ENCODE data around the gene TTC4.

The TTC4 gene, protein sequence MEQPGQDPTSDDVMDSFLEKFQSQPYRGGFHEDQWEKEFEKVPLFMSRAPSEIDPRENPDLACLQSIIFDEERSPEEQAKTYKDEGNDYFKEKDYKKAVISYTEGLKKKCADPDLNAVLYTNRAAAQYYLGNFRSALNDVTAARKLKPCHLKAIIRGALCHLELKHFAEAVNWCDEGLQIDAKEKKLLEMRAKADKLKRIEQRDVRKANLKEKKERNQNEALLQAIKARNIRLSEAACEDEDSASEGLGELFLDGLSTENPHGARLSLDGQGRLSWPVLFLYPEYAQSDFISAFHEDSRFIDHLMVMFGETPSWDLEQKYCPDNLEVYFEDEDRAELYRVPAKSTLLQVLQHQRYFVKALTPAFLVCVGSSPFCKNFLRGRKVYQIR

DNA sequence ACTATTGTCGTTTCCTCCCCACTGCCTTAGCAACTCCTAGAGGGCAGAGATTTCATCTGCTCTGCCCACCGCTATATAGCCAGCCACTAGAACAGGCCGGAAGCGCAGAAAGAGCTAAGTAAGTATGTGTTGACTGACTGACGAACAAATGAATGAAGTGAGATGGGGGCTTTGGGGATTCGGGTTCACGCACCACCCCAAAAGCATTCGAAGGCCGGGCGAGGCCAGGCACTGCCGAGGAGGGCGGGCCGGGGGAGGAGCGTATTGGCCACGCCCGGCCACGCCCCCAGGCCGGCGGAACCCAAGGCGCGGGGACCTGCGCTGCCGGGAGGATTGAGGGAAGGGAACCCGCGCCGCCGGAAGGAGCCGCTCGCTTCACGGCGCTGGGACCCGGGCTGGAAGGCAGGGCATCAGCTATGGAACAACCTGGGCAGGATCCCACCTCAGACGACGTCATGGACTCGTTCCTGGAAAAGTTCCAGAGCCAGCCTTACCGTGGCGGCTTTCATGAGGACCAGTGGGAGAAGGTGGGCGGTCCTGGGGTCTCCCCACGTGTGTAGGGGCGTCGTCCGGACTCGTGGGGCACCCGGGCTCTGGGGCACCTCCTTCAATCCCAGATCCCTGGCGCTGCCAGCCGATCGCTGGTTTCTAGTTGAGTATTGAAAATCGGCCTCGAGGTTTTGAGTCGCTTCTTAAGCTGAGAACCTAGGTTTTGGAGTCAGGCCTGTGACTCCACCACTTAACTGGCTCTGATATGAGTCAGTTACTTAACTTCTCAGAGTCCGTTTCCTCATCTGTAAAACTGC lies at the start of gene TTC4:
Gene TTC4 (plus strand): TSS at position 369 of the 806 bp plus-strand sequence. CDS start 48 bp downstream, at position 417.
- peak within 1 kb of the TSS; percentile 42 for H3K27ac ChIP-seq (ENCODE audit: low read length)

DNA sequence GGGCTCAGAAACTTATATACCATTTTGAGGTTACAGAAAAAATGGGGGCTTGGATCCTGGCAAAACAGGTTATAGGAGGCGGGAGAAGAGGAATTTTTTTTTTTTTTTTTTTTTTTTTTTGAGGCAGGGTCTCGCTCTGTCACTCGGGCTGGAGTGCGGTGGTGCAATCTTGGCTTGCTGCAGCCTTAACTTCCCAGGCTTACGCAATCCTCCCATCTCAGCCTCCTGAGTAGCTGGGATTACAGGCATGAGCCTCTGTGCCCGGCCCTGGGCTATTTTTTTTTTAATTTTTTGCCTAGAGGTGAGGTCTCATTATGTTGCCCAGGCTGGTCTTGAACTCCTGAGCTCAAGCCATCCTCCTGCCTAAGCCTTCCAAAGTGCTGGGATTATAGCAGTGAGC lies 49.3 kb upstream of the TTC4 start:
- peaks cover 10 to 14% of the 10 kb centered on the region in 2 donors for H3K36me3 ChIP-seq (ENCODE audit: control insufficient read depth in 2 of 2, insufficient read depth in 2 of 2, low read length in 2 of 2)
- no peak overlapping the region for H3K4me3 ChIP-seq (ENCODE audit: low read length in 2 of 2)
- H3K27me3 ChIP-seq (ENCODE audit: control insufficient read depth in 1 of 2, insufficient read depth in 2 of 2, low read length in 2 of 2), result no peaks in the 10 kb centered on the region
- no peaks in the 10 kb centered on the region for H3K4me1 ChIP-seq (ENCODE audit: control insufficient read depth, insufficient read depth, low read length)
- no peaks in the 10 kb centered on the region for H3K9me3 ChIP-seq (ENCODE audit: control insufficient read depth in 2 of 2, low read length in 2 of 2)
- no peak overlapping the region for H3K27ac ChIP-seq (ENCODE audit: low read length)
- no peak overlapping the region for H3K9ac ChIP-seq (ENCODE audit: low read length in 2 of 2)

More for the DNA sequence above, at the start of gene TTC4:
- H3K4me3 ChIP-seq (ENCODE audit: low read length in 2 of 2), result peak within 1 kb of the TSS; percentile 68 to 95
- peak within 1 kb of the TSS; percentile 92 to 95 for H3K9ac ChIP-seq (ENCODE audit: low read length in 2 of 2)
- H3K36me3 ChIP-seq (ENCODE audit: control insufficient read depth in 2 of 2, insufficient read depth in 2 of 2, low read length in 2 of 2), result peaks cover 3 to 6% of the 10 kb centered on the region in 2 donors
- no peaks in the 10 kb centered on the region for H3K27me3 ChIP-seq (ENCODE audit: control insufficient read depth in 1 of 2, insufficient read depth in 2 of 2, low read length in 2 of 2)
- peaks cover 12% of the 10 kb centered on the region for H3K4me1 ChIP-seq (ENCODE audit: control insufficient read depth, insufficient read depth, low read length)
- no peaks in the 10 kb centered on the region for H3K9me3 ChIP-seq (ENCODE audit: control insufficient read depth in 2 of 2, low read length in 2 of 2)

DNA sequence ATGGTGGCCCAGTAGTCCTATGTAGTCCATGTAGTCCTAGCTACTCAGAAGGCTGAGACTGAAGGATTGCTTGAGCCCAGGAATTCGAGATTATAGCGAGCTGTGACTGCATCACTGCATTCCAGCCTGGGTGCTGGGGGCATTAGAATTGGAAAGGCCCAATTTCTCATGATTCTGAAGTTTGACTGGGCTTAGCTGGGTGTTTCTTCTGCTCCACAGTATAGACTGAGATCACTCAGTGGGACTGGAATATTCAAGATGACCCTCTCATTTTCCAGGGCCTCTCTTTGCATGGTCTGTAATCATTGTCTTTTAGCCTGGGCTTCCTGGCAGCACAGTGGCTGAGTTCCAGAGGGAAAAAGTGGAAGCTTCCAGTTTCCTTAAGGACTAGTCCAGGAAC lies 47.9 kb upstream of the TTC4 start:
- Histone ChIP-seq H3K4me3 (ENCODE audit: low read length in 2 of 2) (no peak overlapping the region), H3K27ac (ENCODE audit: low read length) (no peak overlapping the region), H3K9me3 (ENCODE audit: control insufficient read depth in 2 of 2, low read length in 2 of 2) (no peaks in the 10 kb centered on the region), H3K9ac (ENCODE audit: low read length in 2 of 2) (no peak overlapping the region), H3K4me1 (ENCODE audit: control insufficient read depth, insufficient read depth, low read length) (no peaks in the 10 kb centered on the region), H3K27me3 (ENCODE audit: control insufficient read depth in 1 of 2, insufficient read depth in 2 of 2, low read length in 2 of 2) (no peaks in the 10 kb centered on the region), H3K36me3 (ENCODE audit: control insufficient read depth in 2 of 2, insufficient read depth in 2 of 2, low read length in 2 of 2) (peaks cover 10 to 14% of the 10 kb centered on the region in 2 donors)

DNA sequence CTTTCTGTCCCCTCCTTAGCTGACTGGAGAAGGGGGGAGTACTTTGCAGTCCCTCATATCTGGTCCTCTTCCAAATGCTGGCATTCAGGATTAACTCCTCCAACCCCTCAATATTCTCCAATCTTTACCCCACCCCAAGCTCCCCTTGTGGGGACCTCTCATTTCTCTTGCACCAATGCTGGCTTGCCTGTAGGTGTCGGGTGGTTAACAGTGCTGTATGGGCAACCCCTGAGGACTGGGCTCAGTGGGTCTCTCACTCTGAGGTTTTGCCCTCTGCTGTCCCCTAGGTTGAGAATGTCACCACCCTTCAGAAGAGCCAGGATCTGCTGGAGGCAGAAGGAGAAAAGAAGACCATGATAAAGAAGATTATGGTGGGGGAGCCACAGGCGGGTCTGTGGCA lies 47.1 kb upstream of the TTC4 start:
- no peak overlapping the region for H3K27ac ChIP-seq (ENCODE audit: low read length)
- H3K4me1 ChIP-seq (ENCODE audit: control insufficient read depth, insufficient read depth, low read length), result no peaks in the 10 kb centered on the region
- H3K4me3 ChIP-seq (ENCODE audit: low read length in 2 of 2), result no peak overlapping the region
- H3K9ac ChIP-seq (ENCODE audit: low read length in 2 of 2), result no peak overlapping the region
- no peaks in the 10 kb centered on the region for H3K27me3 ChIP-seq (ENCODE audit: control insufficient read depth in 1 of 2, insufficient read depth in 2 of 2, low read length in 2 of 2)
- peaks cover 14 to 20% of the 10 kb centered on the region in 2 donors for H3K36me3 ChIP-seq (ENCODE audit: control insufficient read depth in 2 of 2, insufficient read depth in 2 of 2, low read length in 2 of 2)
- H3K9me3 ChIP-seq (ENCODE audit: control insufficient read depth in 2 of 2, low read length in 2 of 2), result no peaks in the 10 kb centered on the region

DNA sequence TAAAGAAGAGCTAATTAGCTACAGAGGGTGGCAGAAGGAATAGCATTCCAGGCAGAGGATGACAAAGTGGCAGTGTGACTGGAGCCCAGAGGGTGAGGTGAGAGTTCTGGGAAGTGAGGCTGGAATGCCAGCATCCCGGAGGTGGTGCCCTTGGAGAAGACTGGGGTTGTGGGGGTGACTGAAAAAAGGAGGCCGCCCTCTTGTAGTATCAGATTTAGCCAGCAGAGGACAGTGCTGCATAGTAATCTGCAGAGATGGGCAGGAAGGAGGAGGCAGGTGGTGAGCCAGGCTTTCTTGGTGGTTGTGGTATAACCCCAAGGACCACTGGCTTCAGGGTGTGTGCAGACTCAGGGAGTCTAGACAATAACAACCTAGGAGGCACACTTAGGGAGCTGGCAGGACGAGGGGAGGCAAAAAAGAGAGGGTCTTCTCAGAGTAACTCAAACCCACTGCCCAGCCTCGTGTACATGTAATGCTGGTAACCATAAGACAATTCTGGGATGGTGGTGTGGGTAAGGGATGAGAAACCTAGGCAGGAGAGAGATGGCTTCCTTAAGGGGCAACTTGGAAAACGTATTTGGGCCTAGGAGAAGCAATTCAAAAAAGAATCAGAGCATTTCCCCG lies 43.6 kb upstream of the TTC4 start:
- Histone ChIP-seq H3K27me3 (ENCODE audit: control insufficient read depth in 1 of 2, insufficient read depth in 2 of 2, low read length in 2 of 2) (no peaks in the 10 kb centered on the region), H3K36me3 (ENCODE audit: control insufficient read depth in 2 of 2, insufficient read depth in 2 of 2, low read length in 2 of 2) (peaks cover 16 to 17% of the 10 kb centered on the region in 2 donors), H3K27ac (ENCODE audit: low read length) (no peak overlapping the region), H3K9me3 (ENCODE audit: control insufficient read depth in 2 of 2, low read length in 2 of 2) (no peaks in the 10 kb centered on the region), H3K4me1 (ENCODE audit: control insufficient read depth, insufficient read depth, low read length) (no peaks in the 10 kb centered on the region), H3K4me3 (ENCODE audit: low read length in 2 of 2) (no peak overlapping the region), H3K9ac (ENCODE audit: low read length in 2 of 2) (no peak overlapping the region)

DNA sequence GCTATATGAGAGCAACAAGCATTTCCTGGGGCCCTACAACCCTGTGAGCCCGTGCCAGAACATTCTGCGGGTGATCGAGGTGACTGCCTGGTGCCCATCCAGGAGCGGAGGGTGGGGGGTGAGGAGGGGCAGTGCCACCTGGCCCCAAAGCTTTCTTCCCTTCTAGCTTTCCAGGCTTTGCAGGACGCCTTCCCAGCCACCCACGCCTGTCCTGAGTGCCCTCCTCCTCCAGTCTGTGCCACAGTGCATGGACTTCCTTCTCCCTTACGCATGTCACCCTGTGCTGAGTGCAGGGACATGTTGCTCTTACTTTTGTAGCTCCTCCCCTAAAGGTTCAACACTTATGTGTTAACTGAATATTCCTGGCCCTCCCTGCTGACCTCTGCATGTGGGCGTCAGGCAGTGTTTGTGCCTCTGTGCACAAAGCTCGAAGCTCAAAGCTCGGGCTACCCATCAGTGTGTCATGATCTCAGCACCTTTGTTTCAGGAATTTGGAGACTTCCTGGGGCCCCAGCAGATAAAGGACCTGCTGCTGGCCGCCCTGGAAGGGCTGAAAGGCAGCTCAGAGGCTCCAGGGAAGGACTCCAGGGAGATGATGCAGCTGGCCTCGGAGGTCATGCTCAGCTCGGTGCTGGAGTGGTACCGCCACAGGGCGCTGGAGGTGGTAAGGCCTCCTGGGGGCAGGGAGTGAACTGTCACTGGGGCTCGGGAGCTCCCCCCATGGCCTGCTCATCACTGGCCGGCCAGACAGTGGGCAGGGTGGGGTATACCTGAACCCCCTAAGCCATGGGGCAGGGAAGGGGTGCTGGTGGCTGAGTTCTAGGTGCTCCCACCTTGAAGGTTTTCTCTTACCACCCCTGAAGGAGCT lies 36.7 kb upstream of the TTC4 start:
- H3K4me1 ChIP-seq (ENCODE audit: control insufficient read depth, insufficient read depth, low read length), result no peaks in the 10 kb centered on the region
- no peaks in the 10 kb centered on the region for H3K27me3 ChIP-seq (ENCODE audit: control insufficient read depth in 1 of 2, insufficient read depth in 2 of 2, low read length in 2 of 2)

DNA sequence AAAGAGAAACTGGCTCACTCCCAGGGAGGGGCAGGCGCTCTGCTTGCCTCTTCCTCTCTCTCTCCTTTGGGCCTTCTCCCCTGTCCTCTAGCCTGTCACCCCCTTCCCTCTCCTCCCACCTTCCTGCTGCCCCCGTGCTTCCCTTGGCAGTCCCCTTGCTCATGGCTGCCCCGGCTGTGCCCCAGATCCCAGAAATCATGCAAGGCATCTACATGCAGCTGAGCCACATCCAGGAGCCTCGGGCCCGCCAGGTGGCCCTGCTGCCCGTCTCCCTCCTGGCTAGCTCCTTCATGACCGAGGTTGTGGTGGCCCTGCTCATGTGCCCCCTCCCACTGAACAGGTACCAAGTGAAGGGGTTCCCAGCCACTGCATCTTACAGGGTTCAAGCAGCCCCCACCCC lies 36.0 kb upstream of the TTC4 start:
- Histone ChIP-seq H3K9ac (ENCODE audit: low read length in 2 of 2) (no peak overlapping the region), H3K4me1 (ENCODE audit: control insufficient read depth, insufficient read depth, low read length) (no peaks in the 10 kb centered on the region), H3K27ac (ENCODE audit: low read length) (no peak overlapping the region), H3K4me3 (ENCODE audit: low read length in 2 of 2) (no peak overlapping the region), H3K36me3 (ENCODE audit: control insufficient read depth in 2 of 2, insufficient read depth in 2 of 2, low read length in 2 of 2) (peaks cover 4 to 29% of the 10 kb centered on the region in 2 donors), H3K9me3 (ENCODE audit: control insufficient read depth in 2 of 2, low read length in 2 of 2) (no peaks in the 10 kb centered on the region), H3K27me3 (ENCODE audit: control insufficient read depth in 1 of 2, insufficient read depth in 2 of 2, low read length in 2 of 2) (no peaks in the 10 kb centered on the region)

More for the DNA sequence above, 36.7 kb upstream of the TTC4 start:
- Histone ChIP-seq H3K9me3 (ENCODE audit: control insufficient read depth in 2 of 2, low read length in 2 of 2) (no peaks in the 10 kb centered on the region), H3K36me3 (ENCODE audit: control insufficient read depth in 2 of 2, insufficient read depth in 2 of 2, low read length in 2 of 2) (peaks cover 5 to 34% of the 10 kb centered on the region in 2 donors), H3K27ac (ENCODE audit: low read length) (no peak overlapping the region), H3K9ac (ENCODE audit: low read length in 2 of 2) (no peak overlapping the region), H3K4me3 (ENCODE audit: low read length in 2 of 2) (no peak overlapping the region)

DNA sequence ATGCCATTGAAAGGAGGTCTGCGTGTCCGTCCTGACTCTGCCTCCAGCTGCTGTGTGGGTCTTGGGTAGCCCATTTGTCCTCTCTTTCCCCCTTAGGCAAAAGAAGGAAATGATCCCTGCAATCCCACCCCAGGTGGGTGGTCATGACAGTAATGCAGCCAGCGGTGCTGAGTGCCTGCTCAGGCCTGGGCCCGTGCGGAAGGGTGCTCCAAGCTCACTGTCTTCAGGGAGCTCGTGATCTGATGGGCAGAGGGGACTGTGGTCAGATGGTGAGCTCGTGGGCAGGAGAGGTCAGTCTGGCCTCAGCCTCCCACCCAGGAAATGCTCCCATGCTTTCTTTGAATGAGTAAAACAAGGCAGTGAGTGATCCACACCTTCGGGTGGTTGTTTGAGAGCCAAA lies 35.3 kb upstream of the TTC4 start:
- no peaks in the 10 kb centered on the region for H3K9me3 ChIP-seq (ENCODE audit: control insufficient read depth in 2 of 2, low read length in 2 of 2)
- no peak overlapping the region for H3K27ac ChIP-seq (ENCODE audit: low read length)
- no peak overlapping the region for H3K4me3 ChIP-seq (ENCODE audit: low read length in 2 of 2)
- peaks cover 4 to 27% of the 10 kb centered on the region in 2 donors for H3K36me3 ChIP-seq (ENCODE audit: control insufficient read depth in 2 of 2, insufficient read depth in 2 of 2, low read length in 2 of 2)
- no peaks in the 10 kb centered on the region for H3K4me1 ChIP-seq (ENCODE audit: control insufficient read depth, insufficient read depth, low read length)
- H3K9ac ChIP-seq (ENCODE audit: low read length in 2 of 2), result no peak overlapping the region
- H3K27me3 ChIP-seq (ENCODE audit: control insufficient read depth in 1 of 2, insufficient read depth in 2 of 2, low read length in 2 of 2), result no peaks in the 10 kb centered on the region

DNA sequence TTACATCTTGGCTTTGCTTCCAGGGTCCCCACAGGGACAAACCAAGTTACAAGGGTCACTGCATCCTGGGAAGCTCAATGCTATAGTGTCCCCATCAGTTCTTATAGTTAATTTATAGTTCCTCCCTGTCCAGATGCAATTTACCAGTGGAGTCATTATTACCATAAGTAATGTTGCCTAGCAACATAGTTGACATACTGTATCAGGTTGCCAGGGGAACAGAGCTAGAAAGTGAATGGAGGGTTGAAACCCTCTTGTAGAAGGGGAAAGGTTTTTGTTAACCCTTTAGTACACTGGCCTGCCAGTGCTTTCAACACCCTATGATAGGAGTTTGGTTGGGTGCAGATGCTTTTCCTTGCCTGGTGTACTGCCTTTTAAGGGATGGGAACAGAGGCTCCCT lies 34.3 kb upstream of the TTC4 start:
- H3K9ac ChIP-seq (ENCODE audit: low read length in 2 of 2), result no peak overlapping the region
- no peak overlapping the region for H3K27ac ChIP-seq (ENCODE audit: low read length)
- H3K9me3 ChIP-seq (ENCODE audit: control insufficient read depth in 2 of 2, low read length in 2 of 2), result no peaks in the 10 kb centered on the region
- H3K36me3 ChIP-seq (ENCODE audit: control insufficient read depth in 2 of 2, insufficient read depth in 2 of 2, low read length in 2 of 2), result peaks cover 4 to 27% of the 10 kb centered on the region in 2 donors
- H3K4me3 ChIP-seq (ENCODE audit: low read length in 2 of 2), result no peak overlapping the region
- H3K4me1 ChIP-seq (ENCODE audit: control insufficient read depth, insufficient read depth, low read length), result no peaks in the 10 kb centered on the region
- no peaks in the 10 kb centered on the region for H3K27me3 ChIP-seq (ENCODE audit: control insufficient read depth in 1 of 2, insufficient read depth in 2 of 2, low read length in 2 of 2)

DNA sequence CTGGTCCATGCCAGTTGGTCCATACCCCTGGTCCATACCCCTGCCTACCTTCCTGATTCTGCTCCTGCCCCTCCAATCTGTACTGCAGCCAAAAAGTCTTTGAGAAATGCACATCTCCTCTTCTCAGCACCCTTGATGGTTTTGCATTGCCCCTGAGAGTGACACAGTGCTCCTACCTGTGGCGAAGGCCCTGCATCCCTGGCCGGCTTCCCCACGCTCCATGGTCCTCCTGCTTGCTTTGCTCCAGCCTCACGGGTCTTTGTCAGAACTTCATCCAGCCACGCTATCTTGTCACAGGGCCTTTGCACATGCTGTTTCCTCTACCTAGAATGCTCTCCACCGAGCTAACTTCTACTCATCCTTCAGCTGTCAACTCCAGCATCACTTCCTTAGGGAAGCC lies 32.2 kb upstream of the TTC4 start:
- H3K9ac ChIP-seq (ENCODE audit: low read length in 2 of 2), result no peak overlapping the region
- H3K27ac ChIP-seq (ENCODE audit: low read length), result no peak overlapping the region
- no peaks in the 10 kb centered on the region for H3K4me1 ChIP-seq (ENCODE audit: control insufficient read depth, insufficient read depth, low read length)
- no peaks in the 10 kb centered on the region for H3K27me3 ChIP-seq (ENCODE audit: control insufficient read depth in 1 of 2, insufficient read depth in 2 of 2, low read length in 2 of 2)
- H3K9me3 ChIP-seq (ENCODE audit: control insufficient read depth in 2 of 2, low read length in 2 of 2), result no peaks in the 10 kb centered on the region
- no peak overlapping the region for H3K4me3 ChIP-seq (ENCODE audit: low read length in 2 of 2)
- H3K36me3 ChIP-seq (ENCODE audit: control insufficient read depth in 2 of 2, insufficient read depth in 2 of 2, low read length in 2 of 2), result peaks cover 7 to 20% of the 10 kb centered on the region in 2 donors
